A673 (cell line): Measurements from ENCODE around the gene BCAS4. TPM values are rescaled to one million over a fixed set of nuclear protein-coding genes. Genes with fewer than 3 reads are reported as not detected.

ENCODE experiments used
- BruUV-seq: library from RNA; stranded (reverse); fragments of 400-500 nt; replicated peaks from 2 replicates; lab custom pipeline; 2021; lab: Mats Ljungman, UMichigan
- CTCF ChIA-PET: fragments of 300-600 bp; sonication (Branson Sonifier 250); formaldehyde crosslinking; loops from one replicate; lab custom pipeline; 2022; ENCODE audit warnings: antibody characterized with exemption; lab: Charles Lee
- POLR2A ChIA-PET: fragments of 300-600 bp; sonication (Branson Sonifier 250); formaldehyde crosslinking; loops from one replicate; lab custom pipeline; 2022; ENCODE audit warnings: antibody characterized with exemption; ENCODE audit not compliant: low non-redundant PET; lab: Charles Lee
- DNase-seq: peaks from one replicate; pipeline ENCODE4 v3.0.0-alpha.2; 2015; ENCODE audit warnings: low spot score
- H3K27ac ChIP-seq: fragments of 200-600 bp; sonication (generic); 2 replicates; pipeline ENCODE4 v1.5.1; 2016; ENCODE audit warnings: mixed run types, low read depth, mild to moderate bottlenecking, mixed read lengths, antibody characterized with exemption, low read length; ENCODE audit not compliant: poor library complexity, severe bottlenecking
- H3K27me3 ChIP-seq: fragments of 200-600 bp; sonication (generic); replicated peaks from 2 replicates; pipeline ENCODE4 v1.6.1; 2017; ENCODE audit warnings: mixed run types, low read depth, mild to moderate bottlenecking, mixed read lengths, antibody characterized with exemption, low read length; ENCODE audit not compliant: insufficient read depth, poor library complexity
- H3K36me3 ChIP-seq: fragments of 200-600 bp; sonication (generic); 2 replicates; pipeline ENCODE4 v1.6.1; 2016; ENCODE audit warnings: mixed run types, mild to moderate bottlenecking, mixed read lengths, antibody characterized with exemption, low read length; ENCODE audit not compliant: insufficient read depth, poor library complexity, severe bottlenecking
- H3K4me1 ChIP-seq: fragments of 200-600 bp; sonication (generic); 2 replicates; pipeline ENCODE4 v1.6.1; 2017; ENCODE audit warnings: mixed run types, mild to moderate bottlenecking, mixed read lengths, antibody characterized with exemption, low read length; ENCODE audit not compliant: insufficient read depth, poor library complexity, severe bottlenecking
- H3K4me3 ChIP-seq: fragments of 200-600 bp; sonication (generic); 2 replicates; pipeline ENCODE4 v1.5.1; 2016; ENCODE audit warnings: low read depth, mixed run types, mild to moderate bottlenecking, mixed read lengths, low read length; ENCODE audit not compliant: poor library complexity, severe bottlenecking
- H3K9me3 ChIP-seq: fragments of 200-600 bp; sonication (generic); 2 replicates; pipeline ENCODE4 v1.6.1; 2016; ENCODE audit warnings: mixed run types, low read depth, mild to moderate bottlenecking, mixed read lengths, antibody characterized with exemption, low read length; ENCODE audit not compliant: poor library complexity, severe bottlenecking
- CTCF ChIP-seq: fragments of 300-800, 200-600 bp; sonication (generic); conservative IDR thresholded peaks from 2 replicates; pipeline ENCODE4 v1.5.1; 2017; ENCODE audit warnings: low read depth, mild to moderate bottlenecking, antibody characterized with exemption, low read length, moderate library complexity, mixed read lengths
- EZH2 ChIP-seq: fragments of 200-600 bp; sonication (generic); IDR thresholded peaks from 2 replicates; pipeline ENCODE4 v1.6.1; 2017; ENCODE audit warnings: borderline replicate concordance, low read depth, mild to moderate bottlenecking, mixed read lengths, antibody characterized with exemption, low read length; ENCODE audit not compliant: poor library complexity, severe bottlenecking
- intact Hi-C: fragments of 100-400 bp; cut with micrococcal nuclease; formaldehyde crosslinking; loops from one replicate; pipeline ENCODE4 v1.10.0; 2022; ENCODE audit not compliant: unreplicated experiment
- total RNA-seq: library from RNA; stranded (reverse); gene quantifications from 2 replicates; pipeline ENCODE4 v1.2.3, GENCODE V29; 2021

BCAS4 gene
- total RNA-seq, 1 experiment from 2014 or later = 28.4 TPM

DNA sequence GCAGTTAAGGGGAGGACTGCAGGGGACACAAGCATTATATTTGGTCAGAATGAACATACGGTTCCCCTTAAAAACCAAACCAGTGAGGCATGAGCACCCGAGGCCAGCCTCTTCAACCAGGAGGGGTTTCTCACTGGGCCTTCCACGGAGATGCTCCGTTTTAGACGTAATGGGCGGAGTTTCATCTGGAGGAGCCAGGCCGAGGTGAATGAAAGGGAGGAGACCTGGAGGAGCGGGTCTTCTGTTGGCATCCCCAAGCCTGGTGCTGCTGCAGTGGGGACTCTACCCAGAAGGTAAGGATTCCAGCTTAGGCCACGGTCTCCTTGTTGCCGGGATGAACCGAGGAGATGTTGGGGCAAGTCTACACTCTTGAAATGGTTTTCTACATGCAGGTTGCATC lies 89.0 kb downstream of the BCAS4 start:
- Histone ChIP-seq H3K9me3 (no peaks in the 10 kb centered on the region), H3K4me3 (no peak overlapping the region), H3K4me1 (no peaks in the 10 kb centered on the region), H3K27ac (no peak overlapping the region), H3K27me3 (no peaks in the 10 kb centered on the region), H3K36me3 (peaks cover 12% of the 10 kb centered on the region)
- TF ChIP-seq EZH2 (no peak), CTCF (no peak)
- BruUV-seq = no TSS peak
- POLR2A ChIA-PET = no interaction called here
- CTCF ChIA-PET = no interaction called here
- no peak for DNase-seq
- intact Hi-C loops = no loop called here

GRCh38 chr20:50885068-50885467 lies 90.2 kb downstream of the BCAS4 start:
- TF ChIP-seq EZH2 (no peak), CTCF (no peak)
- no peaks in the 10 kb centered on the region for H3K27me3 ChIP-seq
- ChIA-PET CTCF (no interaction called here), POLR2A (interaction anchor here (0.6 kb wide), 1 partner anchor 83 kb away, joined by 3 read pairs; no protein-coding TSS in a partner anchor)
- no peak for DNase-seq
- H3K4me3 ChIP-seq = no peak overlapping the region
- H3K9me3 ChIP-seq = no peaks in the 10 kb centered on the region
- no peak overlapping the region for H3K27ac ChIP-seq
- BruUV-seq = no TSS peak
- intact Hi-C loops = no loop called here
- H3K4me1 ChIP-seq = no peaks in the 10 kb centered on the region
- H3K36me3 ChIP-seq = peaks cover 22% of the 10 kb centered on the region

DNA sequence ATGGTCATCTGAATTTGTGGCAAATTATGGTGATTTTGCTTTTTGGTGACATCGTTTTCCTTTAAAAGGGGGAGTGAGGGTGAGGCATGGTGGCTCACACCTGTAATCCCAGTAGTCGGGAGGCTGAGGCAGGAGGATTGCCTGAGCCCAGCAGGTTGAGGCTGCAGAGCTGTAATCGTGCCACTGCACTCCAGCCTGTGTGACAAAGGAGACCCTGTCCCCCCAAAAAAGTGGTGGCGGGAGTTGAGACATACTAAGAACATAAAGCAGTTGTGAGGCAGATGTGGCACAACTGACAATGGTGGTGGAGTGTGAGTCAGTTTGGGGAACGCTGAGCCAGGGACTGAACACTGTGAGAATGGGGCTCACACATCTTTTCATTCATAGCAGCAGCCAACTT lies 90.9 kb downstream of the BCAS4 start:
- ChIA-PET POLR2A (no interaction called here), CTCF (no interaction called here)
- Histone ChIP-seq H3K9me3 (no peaks in the 10 kb centered on the region), H3K4me3 (no peak overlapping the region), H3K4me1 (no peaks in the 10 kb centered on the region), H3K27me3 (no peaks in the 10 kb centered on the region), H3K36me3 (peaks cover 26% of the 10 kb centered on the region), H3K27ac (no peak overlapping the region)
- DNase-seq = no peak
- TF ChIP-seq EZH2 (no peak), CTCF (no peak)
- intact Hi-C loops = no loop called here
- BruUV-seq = no TSS peak
